ENCODE results near the gene CHIC2.

The CHIC2 gene

GRCh38 chr4:54004463-54004862, 59.9 kb downstream of the CHIC2 start:
- H3K9me3 ChIP-seq (ENCODE audit: severe bottlenecking), result no peaks in the 10 kb centered on the region
- no peak for TF ChIP-seq CTCF (IDR thresholded peaks at IDR 0.05; ENCODE audit: poor library complexity, severe bottlenecking)
- H3K27me3 ChIP-seq (ENCODE audit: insufficient read depth, poor library complexity, severe bottlenecking), result no peaks in the 10 kb centered on the region
- no peak overlapping the region for H3K4me3 ChIP-seq (ENCODE audit: severe bottlenecking)
- peaks cover 50% of the 10 kb centered on the region for H3K36me3 ChIP-seq (ENCODE audit: low read depth)
- H3K4me1 ChIP-seq (ENCODE audit: insufficient read depth, poor library complexity, severe bottlenecking), result peaks cover 11% of the 10 kb centered on the region
- H3K27ac ChIP-seq (ENCODE audit: poor library complexity, severe bottlenecking), result no peak overlapping the region
- DNase-seq (ENCODE audit: low spot score), result no peak
- ATAC-seq (ENCODE audit: low read depth), result no peak

- Histone ChIP-seq H3K4me3 (ENCODE audit: severe bottlenecking) (no peak overlapping the region), H3K36me3 (ENCODE audit: low read depth) (peaks cover 31% of the 10 kb centered on the region), H3K4me1 (ENCODE audit: insufficient read depth, poor library complexity, severe bottlenecking) (peaks cover 11% of the 10 kb centered on the region), H3K27ac (ENCODE audit: poor library complexity, severe bottlenecking) (no peak overlapping the region), H3K9me3 (ENCODE audit: severe bottlenecking) (no peaks in the 10 kb centered on the region), H3K27me3 (ENCODE audit: insufficient read depth, poor library complexity, severe bottlenecking) (no peaks in the 10 kb centered on the region)
- ATAC-seq (ENCODE audit: low read depth), result no peak
- DNase-seq (ENCODE audit: low spot score), result no peak
- no peak for TF ChIP-seq CTCF (IDR thresholded peaks at IDR 0.05; ENCODE audit: poor library complexity, severe bottlenecking)
Observed at GRCh38 chr4:54001668-54002365, 62.6 kb downstream of the CHIC2 start.

- Histone ChIP-seq H3K27ac (ENCODE audit: poor library complexity, severe bottlenecking) (no peak overlapping the region), H3K27me3 (ENCODE audit: insufficient read depth, poor library complexity, severe bottlenecking) (no peaks in the 10 kb centered on the region), H3K36me3 (ENCODE audit: low read depth) (peaks cover 10% of the 10 kb centered on the region; the same call in 1 of the 2 replicates), H3K4me3 (ENCODE audit: severe bottlenecking) (no peak overlapping the region), H3K9me3 (ENCODE audit: severe bottlenecking) (no peaks in the 10 kb centered on the region), H3K4me1 (ENCODE audit: insufficient read depth, poor library complexity, severe bottlenecking) (no peaks in the 10 kb centered on the region)
- DNase-seq (ENCODE audit: low spot score) (no peak), ATAC-seq (ENCODE audit: low read depth) (no peak)
- TF ChIP-seq CTCF (IDR thresholded peaks at IDR 0.05; ENCODE audit: poor library complexity, severe bottlenecking), result no peak
Observed at GRCh38 chr4:53997898-53998297, 66.5 kb downstream of the CHIC2 start.

GRCh38 chr4:53994382-53995102, 69.9 kb downstream of the CHIC2 start:
- ATAC-seq (ENCODE audit: low read depth) (no peak), DNase-seq (ENCODE audit: low spot score) (no peak)
- Histone ChIP-seq H3K27ac (ENCODE audit: poor library complexity, severe bottlenecking) (no peak overlapping the region), H3K27me3 (ENCODE audit: insufficient read depth, poor library complexity, severe bottlenecking) (no peaks in the 10 kb centered on the region), H3K4me3 (ENCODE audit: severe bottlenecking) (no peak overlapping the region), H3K4me1 (ENCODE audit: insufficient read depth, poor library complexity, severe bottlenecking) (peaks cover 16% of the 10 kb centered on the region), H3K36me3 (ENCODE audit: low read depth) (no peaks in the 10 kb centered on the region; the same call in 1 of the 2 replicates), H3K9me3 (ENCODE audit: severe bottlenecking) (no peaks in the 10 kb centered on the region)
- TF ChIP-seq CTCF (IDR thresholded peaks at IDR 0.05; ENCODE audit: poor library complexity, severe bottlenecking), result no peak

- TF ChIP-seq CTCF (IDR thresholded peaks at IDR 0.05; ENCODE audit: poor library complexity, severe bottlenecking), result no peak
- Histone ChIP-seq H3K9me3 (ENCODE audit: severe bottlenecking) (no peaks in the 10 kb centered on the region), H3K36me3 (ENCODE audit: low read depth) (no peaks in the 10 kb centered on the region; the same call in 1 of the 2 replicates), H3K4me3 (ENCODE audit: severe bottlenecking) (no peak overlapping the region), H3K27ac (ENCODE audit: poor library complexity, severe bottlenecking) (peak overlapping the region; percentile 77), H3K27me3 (ENCODE audit: insufficient read depth, poor library complexity, severe bottlenecking) (no peaks in the 10 kb centered on the region), H3K4me1 (ENCODE audit: insufficient read depth, poor library complexity, severe bottlenecking) (peaks cover 20% of the 10 kb centered on the region)
- no peak for DNase-seq (ENCODE audit: low spot score)
- no peak for ATAC-seq (ENCODE audit: low read depth)
Observed at GRCh38 chr4:53992785-53993184, 71.6 kb downstream of the CHIC2 start.
